H9 (cell line): ENCODE data around the gene CYBA. TPM values are rescaled to one million over a fixed set of nuclear protein-coding genes. Genes with fewer than 3 reads are reported as not detected.

Experiments used
- DNase-seq: peaks from one replicate; pipeline ENCODE4 v3.0.0-alpha.2; 2017
- H2AFZ ChIP-seq: one replicate; pipeline ENCODE4 v1.6.1; 2013; ENCODE audit warnings: mild to moderate bottlenecking, low read length, control low read depth, moderate library complexity
- H2AK5ac ChIP-seq: 2 replicates; pipeline ENCODE4 v1.6.1; 2013; ENCODE audit warnings: low read length, control low read depth, mixed read lengths; ENCODE audit not compliant: insufficient read length
- H2BK120ac ChIP-seq: one replicate; pipeline ENCODE4 v1.6.1; 2013; ENCODE audit warnings: low read depth, mild to moderate bottlenecking, low read length, control low read depth, inconsistent platforms; ENCODE audit not compliant: poor library complexity, severe bottlenecking
- H2BK12ac ChIP-seq: 2 replicates; pipeline ENCODE4 v1.6.1; 2013; ENCODE audit warnings: low read length, control low read depth, mixed read lengths, low read depth; ENCODE audit not compliant: insufficient read length
- H2BK15ac ChIP-seq: 2 replicates; pipeline ENCODE4 v1.6.1; 2013; ENCODE audit warnings: low read depth, low read length, control low read depth
- H2BK20ac ChIP-seq: one replicate; pipeline ENCODE4 v1.6.1; 2013; ENCODE audit warnings: low read depth, mild to moderate bottlenecking, low read length, control low read depth, inconsistent platforms; ENCODE audit not compliant: poor library complexity, severe bottlenecking
- H2BK5ac ChIP-seq: 2 replicates; pipeline ENCODE4 v1.6.1; 2013; ENCODE audit warnings: low read length, control low read depth, mixed read lengths; ENCODE audit not compliant: insufficient read length
- H3K14ac ChIP-seq: 2 replicates; pipeline ENCODE4 v1.6.1; 2013; ENCODE audit warnings: low read length, control low read depth; ENCODE audit not compliant: insufficient read depth
- H3K18ac ChIP-seq: 2 replicates; pipeline ENCODE4 v1.6.1; 2013; ENCODE audit warnings: low read depth, mild to moderate bottlenecking, mixed read lengths, low read length, control low read depth; ENCODE audit not compliant: insufficient read length
- H3K23ac ChIP-seq: 2 replicates; pipeline ENCODE4 v1.6.1; 2013; ENCODE audit warnings: low read length, control low read depth, mixed read lengths, low read depth; ENCODE audit not compliant: insufficient read length
- H3K23me2 ChIP-seq: 2 replicates; pipeline ENCODE4 v1.6.1; 2013; ENCODE audit warnings: low read depth, mild to moderate bottlenecking, mixed read lengths, low read length, control low read depth; ENCODE audit not compliant: insufficient read length, poor library complexity, severe bottlenecking
- H3K27ac ChIP-seq: 2 replicates; pipeline ENCODE4 v1.5.1; 2013; ENCODE audit warnings: low read length, control low read depth, mixed read lengths, low read depth; ENCODE audit not compliant: insufficient read length
- H3K27me3 ChIP-seq: 2 replicates; pipeline ENCODE4 v1.6.1; 2013; ENCODE audit warnings: low read length, control low read depth, inconsistent platforms; ENCODE audit not compliant: insufficient read depth
- H3K4ac ChIP-seq: 2 replicates; pipeline ENCODE4 v1.6.1; 2013; ENCODE audit warnings: low read depth, mild to moderate bottlenecking, control low read depth, inconsistent platforms, low read length, moderate library complexity
- H3K4me1 ChIP-seq: 2 replicates; pipeline ENCODE4 v1.6.1; 2013; ENCODE audit warnings: low read length, control low read depth, inconsistent platforms; ENCODE audit not compliant: insufficient read depth
- H3K4me2 ChIP-seq: 2 replicates; pipeline ENCODE4 v1.6.1; 2013; ENCODE audit warnings: low read length, control low read depth, mixed read lengths; ENCODE audit not compliant: insufficient read length, insufficient read depth
- H3K56ac ChIP-seq: 2 replicates; pipeline ENCODE4 v1.6.1; 2013; ENCODE audit warnings: low read depth, mild to moderate bottlenecking, mixed read lengths, low read length, control low read depth; ENCODE audit not compliant: insufficient read length
- H3K79me1 ChIP-seq: 2 replicates; pipeline ENCODE4 v1.6.1; 2013; ENCODE audit warnings: low read depth, mild to moderate bottlenecking, moderate library complexity, low read length, control low read depth, inconsistent platforms; ENCODE audit not compliant: insufficient read depth, poor library complexity, severe bottlenecking
- H3K79me2 ChIP-seq: 2 replicates; pipeline ENCODE4 v1.6.1; 2013; ENCODE audit warnings: low read length, control low read depth, inconsistent platforms; ENCODE audit not compliant: insufficient read depth
- H3K9ac ChIP-seq: 2 replicates; pipeline ENCODE4 v1.6.1; 2013; ENCODE audit warnings: low read length, control low read depth, mixed read lengths; ENCODE audit not compliant: insufficient read length; ENCODE audit errors: extremely low read depth
- H3K9me3 ChIP-seq: one replicate; pipeline ENCODE4 v1.6.1; 2013; ENCODE audit warnings: low read depth, low read length, inconsistent platforms; ENCODE audit not compliant: control insufficient read depth
- H3T11ph ChIP-seq: one replicate; pipeline ENCODE4 v1.6.1; 2013; ENCODE audit warnings: mild to moderate bottlenecking, low read length, control low read depth, inconsistent platforms
- H4K20me1 ChIP-seq: one replicate; pipeline ENCODE4 v1.6.1; 2013; ENCODE audit not compliant: control insufficient read depth, insufficient read length, insufficient read depth
- H4K5ac ChIP-seq: 2 replicates; pipeline ENCODE4 v1.6.1; 2013; ENCODE audit warnings: low read depth, mild to moderate bottlenecking, mixed read lengths, low read length, control low read depth; ENCODE audit not compliant: insufficient read length
- H4K8ac ChIP-seq: replicated peaks from 2 replicates; pipeline ENCODE4 v1.6.1; 2013; ENCODE audit warnings: low read length, control low read depth, mixed read lengths, low read depth; ENCODE audit not compliant: insufficient read length
- H4K91ac ChIP-seq: 2 replicates; pipeline ENCODE4 v1.6.1; 2013; ENCODE audit warnings: low read depth, mild to moderate bottlenecking, moderate library complexity, mixed read lengths, low read length, control low read depth; ENCODE audit not compliant: insufficient read length
- H3K27ac Mint-ChIP-seq, 3 experiments: 2 replicates in 2 of 3; 3 replicates in 1 of 3; pipeline ENCODE4 v1.8.0; 2020 to 2021; ENCODE audit warnings: mixed read lengths in 3 of 3, mild to moderate bottlenecking in 1 of 3, moderate library complexity in 1 of 3
- H3K27me3 Mint-ChIP-seq: 2 replicates; pipeline ENCODE4 v1.8.0; 2021; ENCODE audit warnings: low read depth, mild to moderate bottlenecking, moderate library complexity, mixed read lengths
- H3K36me3 Mint-ChIP-seq, 3 experiments: 2 replicates in 2 of 3; 3 replicates in 1 of 3; pipeline ENCODE4 v1.8.0; 2020 to 2021; ENCODE audit warnings: low read depth in 3 of 3, mixed read lengths in 3 of 3; ENCODE audit not compliant: insufficient read depth in 1 of 3
- H3K4me1 Mint-ChIP-seq, 2 experiments: 2 replicates each; pipeline ENCODE4 v1.8.0; 2020; ENCODE audit warnings: mixed read lengths in 2 of 2
- H3K4me3 Mint-ChIP-seq, 2 experiments: 2 replicates in 1 of 2; 3 replicates in 1 of 2; pipeline ENCODE4 v1.8.0; 2020 to 2021; ENCODE audit warnings: mild to moderate bottlenecking in 2 of 2, mixed read lengths in 2 of 2, moderate library complexity in 1 of 2
- H3K9me3 Mint-ChIP-seq, 2 experiments: 2 replicates in 1 of 2; 3 replicates in 1 of 2; pipeline ENCODE4 v1.8.0; 2020; ENCODE audit warnings: mild to moderate bottlenecking in 2 of 2, mixed read lengths in 2 of 2, moderate library complexity in 1 of 2
- WGBS: extraction: QIAGEN DNeasy Blood & Tissue Kit; methylation state at CpG from one replicate; pipeline ENCODE4 v1.1.7; 2013; ENCODE audit warnings: missing lambda C conversion rate, low lambda C conversion rate, mixed read lengths; ENCODE audit not compliant: insufficient read length; ENCODE audit errors: extremely low coverage; 5-methylcytosine and 5-hydroxymethylcytosine counted together
- total RNA-seq: library from RNA; stranded (reverse); gene quantifications from 2 replicates; pipeline ENCODE4 v1.2.1, GENCODE V29; 2021
- TF ChIP-seq, protein P1 (sequence below): fragments of 200-600 bp; sonication (generic); conservative IDR thresholded peaks from 3 replicates; pipeline ENCODE4 v1.8.0; 2021; ENCODE audit warnings: antibody characterized with exemption, mild to moderate bottlenecking

The CYBA gene
- total RNA-seq, 1 experiment from 2014 or later: 153 TPM

DNA sequence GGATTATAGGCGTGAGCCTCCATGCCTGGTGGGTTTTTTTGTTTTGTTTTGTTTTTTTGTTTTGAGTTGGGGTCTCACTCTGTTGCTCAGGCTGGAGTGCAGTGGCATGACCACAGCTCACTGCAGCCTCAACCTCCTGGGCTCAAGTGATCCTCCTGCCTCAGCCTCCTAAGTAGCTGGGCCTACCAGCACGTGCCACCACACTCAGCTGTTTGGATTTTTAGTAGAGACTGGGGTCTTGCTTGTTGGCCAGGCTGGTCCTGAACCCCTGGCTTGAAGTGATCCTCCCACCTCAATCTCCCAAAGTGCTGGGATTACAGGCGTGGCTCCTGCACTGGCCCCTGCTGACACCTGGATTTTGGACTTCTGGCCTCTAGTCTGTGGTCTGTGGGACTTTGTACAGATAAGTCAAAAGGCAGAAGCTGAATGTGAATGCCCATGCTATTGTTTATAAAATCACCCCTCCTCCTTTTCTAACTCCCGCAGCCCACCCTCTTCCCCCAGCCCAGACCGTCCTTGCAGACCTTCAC lies 29.8 kb upstream of the CYBA start:
- H3K4ac ChIP-seq: no peak overlapping the region
- no peak overlapping the region for H2BK15ac ChIP-seq
- H3K14ac ChIP-seq: no peak overlapping the region
- H3K4me2 ChIP-seq: no peak overlapping the region
- no peak overlapping the region for H3K23ac ChIP-seq
- no peak overlapping the region for H2AFZ ChIP-seq
- H4K5ac ChIP-seq: no peak overlapping the region
- H3K18ac ChIP-seq: no peak overlapping the region
- H2BK120ac ChIP-seq: no peak overlapping the region
- H3K36me3 Mint-ChIP-seq: peaks cover 0 to 2% (median 0%) of the 10 kb centered on the region in 3 experiments; a peak in 2 of 7 replicates
- no peaks in the 10 kb centered on the region for H3K4me1 ChIP-seq
- no peaks in the 10 kb centered on the region for H3K9me3 Mint-ChIP-seq
- H4K8ac ChIP-seq: no peak overlapping the region
- no peak overlapping the region for H4K91ac ChIP-seq
- peaks cover 7% of the 10 kb centered on the region for H3K23me2 ChIP-seq
- H3K9me3 ChIP-seq: no peaks in the 10 kb centered on the region
- H4K20me1 ChIP-seq: no peaks in the 10 kb centered on the region
- H2AK5ac ChIP-seq: no peak overlapping the region
- H3K27ac Mint-ChIP-seq: no peak overlapping the region
- H3K4me3 Mint-ChIP-seq: no peak overlapping the region
- DNase-seq: no peak
- no peak overlapping the region for H3K56ac ChIP-seq
- no peak overlapping the region for H3T11ph ChIP-seq
- H3K9ac ChIP-seq: no peak overlapping the region
- H2BK20ac ChIP-seq: no peak overlapping the region
- H3K4me1 Mint-ChIP-seq: peaks cover 8 to 9% of the 10 kb centered on the region in 2 experiments; a peak in 3 of 4 replicates
- H3K27me3 Mint-ChIP-seq: peaks cover 4% of the 10 kb centered on the region
- no peak overlapping the region for H2BK5ac ChIP-seq
- WGBS: no CpG with 5 or more reads among the region's 5 CpGs
- TF ChIP-seq, protein P1, sequence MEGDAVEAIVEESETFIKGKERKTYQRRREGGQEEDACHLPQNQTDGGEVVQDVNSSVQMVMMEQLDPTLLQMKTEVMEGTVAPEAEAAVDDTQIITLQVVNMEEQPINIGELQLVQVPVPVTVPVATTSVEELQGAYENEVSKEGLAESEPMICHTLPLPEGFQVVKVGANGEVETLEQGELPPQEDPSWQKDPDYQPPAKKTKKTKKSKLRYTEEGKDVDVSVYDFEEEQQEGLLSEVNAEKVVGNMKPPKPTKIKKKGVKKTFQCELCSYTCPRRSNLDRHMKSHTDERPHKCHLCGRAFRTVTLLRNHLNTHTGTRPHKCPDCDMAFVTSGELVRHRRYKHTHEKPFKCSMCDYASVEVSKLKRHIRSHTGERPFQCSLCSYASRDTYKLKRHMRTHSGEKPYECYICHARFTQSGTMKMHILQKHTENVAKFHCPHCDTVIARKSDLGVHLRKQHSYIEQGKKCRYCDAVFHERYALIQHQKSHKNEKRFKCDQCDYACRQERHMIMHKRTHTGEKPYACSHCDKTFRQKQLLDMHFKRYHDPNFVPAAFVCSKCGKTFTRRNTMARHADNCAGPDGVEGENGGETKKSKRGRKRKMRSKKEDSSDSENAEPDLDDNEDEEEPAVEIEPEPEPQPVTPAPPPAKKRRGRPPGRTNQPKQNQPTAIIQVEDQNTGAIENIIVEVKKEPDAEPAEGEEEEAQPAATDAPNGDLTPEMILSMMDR: no peak
- no peak overlapping the region for H3K27ac ChIP-seq
- no peaks in the 10 kb centered on the region for H3K79me1 ChIP-seq
- H3K79me2 ChIP-seq: no peaks in the 10 kb centered on the region
- no peaks in the 10 kb centered on the region; the same call in 1 of the 2 replicates for H3K27me3 ChIP-seq
- no peak overlapping the region for H2BK12ac ChIP-seq
